OCI-LY1 (cell line): ENCODE measurements around the gene SERP1.
A peak's percentile ranks its signal among the peaks of the same experiment; 100 is the strongest.

Experiments used
- H2AFZ ChIP-seq: fragments of 200-600 bp; sonication (generic), shearing (Covaris generic); 2 replicates; pipeline ENCODE4 v1.6.0; 2014; ENCODE audit warnings: antibody characterized with exemption, mild to moderate bottlenecking, low read length
- H3F3A ChIP-seq: fragments of 200-600 bp; sonication (generic), shearing (Covaris generic); 2 replicates; pipeline ENCODE4 v1.6.0; 2014; ENCODE audit warnings: mild to moderate bottlenecking, antibody characterized with exemption, low read length, moderate library complexity; ENCODE audit not compliant: insufficient read depth
- H3K27ac ChIP-seq: fragments of 200-600 bp; sonication (generic); 2 replicates; pipeline ENCODE4 v1.5.1; 2014; ENCODE audit warnings: low read length, mixed run types, mild to moderate bottlenecking, low read depth; ENCODE audit not compliant: poor library complexity, severe bottlenecking
- H3K27me3 ChIP-seq: fragments of 200-600 bp; sonication (generic); 2 replicates; pipeline ENCODE4 v1.6.0; 2014; ENCODE audit warnings: antibody characterized with exemption, mild to moderate bottlenecking, low read length, moderate library complexity; ENCODE audit not compliant: insufficient read depth
- H3K36me3 ChIP-seq: fragments of 200-600 bp; sonication (generic); 2 replicates; pipeline ENCODE4 v1.6.1; 2014; ENCODE audit warnings: mild to moderate bottlenecking, antibody characterized with exemption, low read length, moderate library complexity, mixed read lengths; ENCODE audit not compliant: insufficient read depth
- H3K4me1 ChIP-seq: fragments of 200-600 bp; sonication (generic); 2 replicates; pipeline ENCODE4 v1.5.1; 2014; ENCODE audit warnings: mild to moderate bottlenecking, low read length, moderate library complexity; ENCODE audit not compliant: insufficient read depth, severe bottlenecking
- H3K4me2 ChIP-seq: fragments of 200-600 bp; sonication (generic), shearing (Covaris generic); 2 replicates; pipeline ENCODE4 v1.6.1; 2014; ENCODE audit warnings: low read length
- H3K4me3 ChIP-seq: fragments of 200-600 bp; sonication (generic); 2 replicates; pipeline ENCODE4 v1.5.1; 2014; ENCODE audit warnings: low read length, low read depth, mild to moderate bottlenecking, mixed read lengths; ENCODE audit not compliant: poor library complexity, severe bottlenecking
- H3K79me2 ChIP-seq: fragments of 200-600 bp; shearing (Covaris generic); 2 replicates; pipeline ENCODE4 v1.6.1; 2016; ENCODE audit warnings: mixed run types, low read length, mixed read lengths; ENCODE audit not compliant: insufficient read depth
- H3K9ac ChIP-seq: fragments of 200-600 bp; sonication (generic), shearing (Covaris generic); 2 replicates; pipeline ENCODE4 v1.6.1; 2014; ENCODE audit warnings: mild to moderate bottlenecking, low read length, mixed read lengths
- H3K9me2 ChIP-seq: fragments of 200-600 bp; sonication (generic), shearing (Covaris generic); 2 replicates; pipeline ENCODE4 v1.6.1; 2014; ENCODE audit warnings: low read depth, mild to moderate bottlenecking, low read length, mixed read lengths
- H3K9me3 ChIP-seq: fragments of 200-600 bp; shearing (Covaris generic); 2 replicates; pipeline ENCODE4 v1.6.1; 2014; ENCODE audit warnings: low read length, mixed read lengths
- H4K20me1 ChIP-seq: fragments of 200-600 bp; sonication (generic), shearing (Covaris generic); 2 replicates; pipeline ENCODE4 v1.6.0; 2016; ENCODE audit warnings: mild to moderate bottlenecking, low read length; ENCODE audit not compliant: insufficient read depth
- CTCF ChIP-seq: fragments of 200-600 bp; sonication (generic), shearing (Covaris generic); IDR thresholded peaks from 2 replicates; pipeline ENCODE4 v1.5.1; 2017; ENCODE audit warnings: mild to moderate bottlenecking, antibody characterized with exemption, low read length, moderate library complexity, mixed read lengths
- EZH2 ChIP-seq: fragments of 200-600 bp; sonication (generic), shearing (Covaris generic); IDR thresholded peaks from 2 replicates; pipeline ENCODE4 v1.8.0; 2017; ENCODE audit warnings: borderline replicate concordance, mixed run types, mild to moderate bottlenecking, antibody characterized with exemption, low read length, moderate library complexity, mixed read lengths

SERP1 gene

GRCh38 chr3:150528354-150528797, 17.9 kb downstream of the SERP1 start:
- Histone ChIP-seq H3K9ac (no peak overlapping the region), H3K4me2 (no peak overlapping the region), H3K4me1 (no peaks in the 10 kb centered on the region), H3K27ac (no peak overlapping the region), H3K27me3 (no peaks in the 10 kb centered on the region), H3K4me3 (no peak overlapping the region), H3K36me3 (no peaks in the 10 kb centered on the region), H3F3A (no peaks in the 10 kb centered on the region), H2AFZ (no peak overlapping the region), H3K9me2 (no peaks in the 10 kb centered on the region), H3K79me2 (no peaks in the 10 kb centered on the region), H3K9me3 (no peaks in the 10 kb centered on the region), H4K20me1 (no peaks in the 10 kb centered on the region)
- TF ChIP-seq EZH2 = no peak
- peak; percentile 56 for TF ChIP-seq CTCF

GRCh38 chr3:150527464-150528255, 18.6 kb downstream of the SERP1 start:
- Histone ChIP-seq H3K36me3 (no peaks in the 10 kb centered on the region), H3K9me3 (no peaks in the 10 kb centered on the region), H3K4me1 (no peaks in the 10 kb centered on the region), H3K9me2 (no peaks in the 10 kb centered on the region), H3K4me2 (no peak overlapping the region), H3F3A (no peaks in the 10 kb centered on the region), H3K4me3 (no peak overlapping the region), H3K79me2 (no peaks in the 10 kb centered on the region), H3K27me3 (no peaks in the 10 kb centered on the region), H3K27ac (no peak overlapping the region), H2AFZ (no peak overlapping the region), H3K9ac (no peak overlapping the region), H4K20me1 (no peaks in the 10 kb centered on the region)
- TF ChIP-seq CTCF = no peak
- no peak for TF ChIP-seq EZH2

- no peaks in the 10 kb centered on the region for H3K4me1 ChIP-seq
- H3K4me3 ChIP-seq = no peak overlapping the region
- no peak overlapping the region for H3K9ac ChIP-seq
- H3K27me3 ChIP-seq = no peaks in the 10 kb centered on the region
- no peaks in the 10 kb centered on the region for H3F3A ChIP-seq
- H3K36me3 ChIP-seq = no peaks in the 10 kb centered on the region
- H3K79me2 ChIP-seq = no peaks in the 10 kb centered on the region
- no peak overlapping the region for H3K4me2 ChIP-seq
- H3K27ac ChIP-seq = no peak overlapping the region
- H4K20me1 ChIP-seq = no peaks in the 10 kb centered on the region
- no peak for TF ChIP-seq EZH2
- no peak for TF ChIP-seq CTCF
- no peak overlapping the region for H2AFZ ChIP-seq
- H3K9me2 ChIP-seq = no peaks in the 10 kb centered on the region
- H3K9me3 ChIP-seq = no peaks in the 10 kb centered on the region
These were observed 22.8 kb downstream of the SERP1 start for GRCh38 chr3:150523538-150523937.
